ENCODE data around the gene ERP29.

The ERP29 gene

GRCh38 chr12:112046003-112046402 is 32.8 kb downstream of the ERP29 start:
- no peak for DNase-seq

DNA sequence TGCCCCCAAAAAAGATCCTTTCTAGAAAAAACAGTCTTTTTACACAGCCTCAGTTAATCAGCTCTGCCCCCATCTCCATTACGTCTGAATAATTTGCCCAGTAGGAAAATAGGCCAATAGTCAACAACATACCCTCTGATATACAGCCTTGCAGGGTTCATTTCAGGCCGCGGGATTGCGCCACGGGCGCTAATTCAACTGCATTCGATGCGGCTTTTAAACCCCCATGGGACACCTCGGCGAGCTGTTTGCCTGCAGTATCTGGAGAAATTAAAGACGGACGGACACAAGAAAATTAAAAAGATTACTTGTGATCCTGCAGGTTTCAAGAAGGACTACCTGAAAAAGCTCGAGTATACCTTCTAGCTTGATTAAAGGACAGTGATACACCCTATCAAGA is 36.1 kb downstream of the ERP29 start:
- no peak for DNase-seq

GRCh38 chr12:112061137-112061536 is 47.9 kb downstream of the ERP29 start:
- DNase-seq = no peak

- DNase-seq = no peak
Measured at GRCh38 chr12:112063273-112063672, 50.0 kb downstream of the ERP29 start.

DNA sequence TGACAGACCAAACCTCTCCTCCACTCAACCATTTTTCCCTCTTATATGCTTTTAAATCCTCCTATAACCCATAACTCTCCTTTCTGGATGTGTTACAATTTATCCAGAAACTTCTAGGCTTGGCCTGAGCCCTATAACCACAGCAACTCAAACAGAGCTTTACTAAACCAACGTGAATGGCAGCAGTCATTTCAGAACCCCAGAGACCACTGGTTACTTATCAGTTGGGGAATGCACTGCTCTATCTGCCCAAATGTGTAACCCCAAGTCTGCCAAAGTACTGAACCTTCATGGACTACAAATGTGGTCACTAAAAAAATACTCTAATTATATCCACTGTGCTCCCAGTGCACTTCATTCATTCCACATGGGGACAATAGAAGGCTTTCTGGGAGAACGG is 53.3 kb downstream of the ERP29 start:
- DNase-seq = no peak
